Right forelimb (tissue), 1 donor: Measurements from ENCODE around the gene IPO5.
"Not testable (repeated sequence)": the region's sequence is repeated elsewhere in the genome, so short reads cannot be mapped to it uniquely, and the experiment has no call there.

ENCODE experiments used
- DNase-seq: peaks from one replicate; pipeline ENCODE4 v3.0.0-alpha.2; 2018

The IPO5 gene

DNA sequence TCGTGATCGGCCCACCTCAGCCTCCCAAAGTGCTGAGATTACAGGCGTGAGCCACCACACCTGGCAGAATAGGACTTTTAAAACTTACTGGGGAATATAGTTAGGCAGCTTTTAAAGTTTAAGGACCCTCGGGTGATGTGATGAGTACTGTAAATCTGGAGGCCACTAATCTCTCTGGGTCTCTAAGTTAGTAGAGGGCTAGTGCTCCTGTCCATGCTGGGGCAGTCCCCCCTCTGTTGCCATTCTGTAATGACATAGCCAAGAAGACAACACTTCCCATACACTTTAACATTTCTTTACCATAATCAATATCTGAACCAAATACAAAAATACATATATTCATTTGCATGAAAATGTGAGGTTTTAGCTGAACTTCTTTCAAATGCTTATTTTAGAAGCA, 65.7 kb downstream of the IPO5 start:
- no peak for DNase-seq

DNA sequence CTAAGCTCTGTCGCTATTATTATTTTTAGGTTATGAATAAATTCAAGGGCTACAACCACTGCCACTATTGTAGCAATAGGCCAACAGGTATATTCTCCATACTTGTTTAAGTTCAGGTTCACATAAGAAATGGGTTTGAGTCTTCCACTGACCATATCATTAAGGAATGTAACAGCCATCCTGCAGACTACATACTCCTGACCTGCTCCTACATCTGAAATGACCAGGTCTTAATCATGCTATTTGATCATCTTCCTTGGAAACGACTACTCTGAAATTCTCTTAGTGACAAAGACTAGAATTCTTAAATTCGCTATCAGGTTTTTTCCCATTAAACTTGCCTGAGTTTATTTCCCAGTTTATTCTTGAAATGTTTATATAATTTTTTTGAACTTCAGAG, 66.8 kb downstream of the IPO5 start:
- DNase-seq, result no peak

DNA sequence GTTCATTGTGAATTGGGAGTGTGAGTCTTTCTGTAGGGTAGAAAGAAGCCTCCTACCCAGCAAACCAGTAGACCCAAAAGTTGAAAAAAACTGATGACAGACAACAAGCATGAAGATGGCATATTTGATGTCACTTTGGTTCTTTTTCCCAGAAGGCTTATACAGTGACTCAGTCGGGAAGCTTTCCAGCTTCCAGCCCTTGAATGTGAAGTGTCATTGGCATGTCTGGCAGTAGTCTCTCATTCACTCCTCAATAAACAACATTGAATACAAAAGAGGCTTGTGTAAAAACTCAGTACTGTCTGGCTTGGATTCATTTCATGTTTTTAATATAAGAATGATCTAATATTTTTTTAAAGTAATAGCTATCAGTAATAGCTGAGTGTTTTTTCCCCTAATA, 68.7 kb downstream of the IPO5 start:
- no peak for DNase-seq

DNA sequence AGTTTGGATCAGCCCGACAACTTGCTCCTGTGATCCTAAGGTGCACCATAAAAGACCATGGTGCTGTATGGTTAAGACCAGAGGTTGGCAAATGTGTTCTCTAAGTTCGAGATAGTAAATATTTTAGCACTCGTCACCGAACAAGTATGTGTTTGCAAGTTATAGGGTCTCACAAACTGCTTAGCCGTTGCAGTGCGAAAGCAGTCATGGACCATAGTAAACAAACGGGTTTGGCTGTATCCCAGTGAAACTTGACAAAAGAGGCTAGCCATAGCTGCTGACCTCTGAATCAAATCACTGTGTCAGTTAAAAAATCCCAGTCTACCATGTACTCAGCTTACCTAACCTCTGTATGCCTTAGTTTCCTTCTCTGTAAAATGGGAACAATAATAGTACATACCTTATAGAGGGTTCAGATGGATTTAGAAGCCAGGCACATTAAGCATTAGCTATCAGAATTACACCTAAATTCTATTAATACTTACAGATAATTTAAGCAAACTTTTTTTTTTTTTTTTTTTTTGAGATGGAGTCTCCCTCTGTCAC, 72.1 kb downstream of the IPO5 start:
- DNase-seq, result no peak

DNA sequence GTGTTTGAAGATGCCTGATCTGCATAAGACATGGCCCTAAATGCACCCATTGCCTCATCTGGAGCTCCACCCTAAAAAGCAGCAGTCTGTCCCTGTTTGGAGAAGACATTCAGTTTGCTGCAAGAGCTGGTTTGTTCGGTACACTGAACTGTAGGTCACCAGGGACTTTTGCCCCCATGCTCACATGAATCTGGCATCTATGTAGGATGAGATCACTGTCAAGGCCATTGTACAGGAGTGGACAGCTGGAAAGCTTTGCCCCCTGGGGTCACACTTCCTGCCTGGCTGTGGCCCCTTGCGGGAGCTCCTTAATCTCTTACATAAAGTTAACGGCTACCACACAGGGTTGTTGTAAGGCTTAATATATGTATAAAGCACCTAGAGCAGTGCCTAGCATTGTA, 73.0 kb downstream of the IPO5 start:
- DNase-seq, result no peak

DNA sequence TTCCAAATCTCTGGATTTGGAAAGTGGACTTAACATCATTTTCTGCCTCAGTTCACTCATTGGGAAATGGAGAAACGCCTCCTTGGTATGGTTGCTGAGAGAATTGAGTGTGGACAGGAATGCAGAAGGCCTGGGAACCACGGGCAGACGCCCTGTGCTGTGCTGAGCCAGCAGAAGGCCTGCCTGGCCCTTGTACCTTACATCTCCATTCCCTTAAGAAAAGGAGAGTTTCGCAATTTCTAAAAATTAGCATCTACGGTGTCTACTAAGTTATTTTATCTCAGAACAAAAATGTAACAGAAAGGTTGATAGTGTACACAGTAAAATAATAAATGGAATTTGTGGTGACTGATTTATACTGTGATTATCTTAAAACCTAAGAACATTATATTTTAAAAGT, 78.7 kb downstream of the IPO5 start:
- no peak for DNase-seq

DNA sequence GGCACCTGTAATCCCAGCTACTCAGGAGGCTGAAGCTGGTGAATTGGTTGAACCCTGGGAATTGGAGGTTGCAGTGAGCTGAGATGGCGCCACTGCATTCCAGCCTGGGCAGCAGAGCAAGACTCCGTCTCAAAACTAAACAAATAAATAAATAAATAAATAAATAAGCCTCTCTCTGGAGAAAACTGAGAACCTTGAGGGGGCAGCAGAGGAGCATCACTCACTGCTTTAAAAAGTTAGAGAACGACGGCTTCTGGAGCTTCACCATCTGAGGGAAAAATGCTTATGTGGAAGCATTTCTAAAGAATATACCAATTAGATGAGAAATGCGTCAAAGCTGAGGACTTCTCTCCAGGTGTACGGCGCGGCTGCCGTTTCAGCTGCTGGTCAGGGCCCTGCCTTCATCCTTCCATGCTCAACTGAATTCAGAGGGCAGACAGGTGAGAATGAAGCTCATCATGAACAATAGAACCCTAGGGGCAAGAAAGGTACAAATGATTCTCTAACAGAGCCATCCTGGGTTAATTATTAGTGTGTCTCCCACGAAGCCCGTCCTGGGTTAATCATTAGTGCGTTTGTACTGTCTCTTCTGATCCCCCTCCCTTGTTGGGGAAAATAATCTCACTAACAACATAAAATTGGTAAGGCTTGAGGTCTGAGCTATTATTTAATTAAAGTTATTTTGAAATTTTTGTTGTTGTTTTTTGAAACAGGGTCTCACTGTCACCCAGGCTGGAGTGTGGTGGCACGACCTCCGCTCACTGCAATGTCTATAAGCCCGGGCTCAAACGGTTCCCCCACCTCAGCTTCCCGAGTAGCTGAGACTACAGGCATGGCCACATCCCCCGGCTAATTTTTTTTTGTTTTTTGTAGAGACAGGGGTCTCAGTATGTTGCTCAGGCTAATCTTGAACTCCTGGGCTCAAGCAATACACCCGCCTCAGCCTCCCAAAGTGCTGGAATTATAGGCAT, 80.1 kb downstream of the IPO5 start:
- DNase-seq, result peak; percentile 54

DNA sequence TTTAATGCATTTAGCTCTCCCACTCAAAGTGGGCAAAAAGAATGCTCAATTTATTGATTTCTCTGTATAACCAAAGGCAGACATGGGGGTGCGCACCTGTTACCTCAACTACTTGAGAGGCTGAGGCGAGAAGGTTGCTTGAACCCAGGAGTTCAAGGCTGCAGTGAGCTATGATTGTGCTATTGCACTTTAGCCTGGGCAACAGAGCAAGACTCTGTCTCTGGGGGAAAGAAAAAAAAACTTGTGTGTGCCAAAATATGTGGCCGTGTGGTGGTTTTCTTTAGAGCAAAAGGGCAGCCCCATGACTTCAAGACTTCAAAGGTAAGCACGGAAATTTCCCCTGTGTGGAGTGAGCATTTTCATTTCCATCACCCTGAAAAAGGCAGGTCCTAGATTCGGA, 81.9 kb downstream of the IPO5 start:
- no peak for DNase-seq

DNA sequence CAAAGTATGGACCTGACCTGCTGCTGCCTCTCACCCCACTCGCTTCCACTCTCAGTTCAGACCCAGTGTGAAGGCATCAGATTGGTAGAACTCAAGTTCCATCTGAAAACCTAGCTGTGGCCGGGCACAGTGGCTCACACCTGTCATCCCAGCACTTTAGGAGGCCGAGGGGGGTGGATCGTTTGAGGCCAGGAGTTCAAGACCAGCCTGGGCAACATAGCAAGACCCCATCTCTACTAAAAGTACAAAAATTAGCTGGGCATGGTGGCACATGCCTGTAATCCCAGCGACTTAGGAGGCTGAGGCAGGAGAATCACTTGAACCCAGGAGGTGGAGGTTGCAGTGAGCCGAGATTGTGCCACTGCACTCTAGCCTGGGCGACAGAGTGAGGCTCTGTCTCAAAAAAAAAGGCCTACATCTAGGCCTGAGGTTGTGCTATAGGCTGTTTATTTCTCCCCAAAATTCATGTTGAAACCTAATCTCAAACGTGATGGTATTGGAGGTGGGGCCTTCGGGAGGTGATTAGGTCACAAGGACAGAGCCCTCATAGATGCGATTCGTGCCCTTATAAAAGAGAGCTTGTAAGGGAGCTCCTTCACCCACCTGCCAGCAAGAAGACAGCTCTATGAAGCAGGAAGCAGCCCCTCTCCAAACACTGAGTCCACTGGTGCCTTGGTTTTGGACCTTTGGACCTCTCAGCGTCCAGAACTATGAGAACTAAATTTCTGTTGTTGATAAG, 83.3 kb downstream of the IPO5 start:
- not testable (repeated sequence) for DNase-seq

DNA sequence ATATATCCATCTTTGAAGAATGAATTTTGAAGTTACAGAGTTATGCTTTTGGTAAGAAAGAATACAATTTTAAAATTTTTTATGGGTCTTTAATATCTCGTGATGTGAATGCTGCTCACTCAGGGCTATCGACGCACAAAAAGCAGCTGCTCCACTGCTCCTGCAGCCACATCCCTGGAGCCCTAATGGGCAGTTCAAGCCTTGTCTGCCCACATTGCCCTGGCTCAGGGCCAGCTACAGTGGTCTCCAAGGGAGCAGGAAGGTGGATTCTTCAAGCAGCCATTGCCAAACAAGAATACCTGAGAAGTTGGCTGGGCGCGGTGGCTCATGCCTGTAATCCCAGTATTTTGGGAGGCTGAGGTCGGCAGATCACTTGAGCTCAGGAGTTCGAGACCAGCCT, 85.8 kb downstream of the IPO5 start:
- DNase-seq, result no peak

DNA sequence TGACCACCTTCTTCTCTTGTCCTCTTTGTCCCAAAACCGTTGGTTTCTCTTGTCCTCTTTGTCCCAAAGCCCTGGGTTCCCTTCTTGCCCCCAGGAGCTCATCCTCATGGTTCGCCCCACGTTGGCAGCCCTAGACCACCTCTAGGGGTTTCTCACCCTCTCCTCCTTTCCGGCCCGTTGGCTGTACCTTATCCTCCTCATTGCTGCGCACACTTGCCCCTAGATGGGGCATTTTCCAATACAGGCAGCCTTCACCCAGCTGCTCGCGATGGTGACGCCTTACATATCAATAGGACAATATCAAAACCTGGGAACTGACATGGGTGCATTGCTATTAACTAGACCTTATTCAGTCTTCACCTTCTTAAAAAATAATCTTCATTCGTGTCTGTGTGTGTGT, 86.5 kb downstream of the IPO5 start:
- no peak for DNase-seq

DNA sequence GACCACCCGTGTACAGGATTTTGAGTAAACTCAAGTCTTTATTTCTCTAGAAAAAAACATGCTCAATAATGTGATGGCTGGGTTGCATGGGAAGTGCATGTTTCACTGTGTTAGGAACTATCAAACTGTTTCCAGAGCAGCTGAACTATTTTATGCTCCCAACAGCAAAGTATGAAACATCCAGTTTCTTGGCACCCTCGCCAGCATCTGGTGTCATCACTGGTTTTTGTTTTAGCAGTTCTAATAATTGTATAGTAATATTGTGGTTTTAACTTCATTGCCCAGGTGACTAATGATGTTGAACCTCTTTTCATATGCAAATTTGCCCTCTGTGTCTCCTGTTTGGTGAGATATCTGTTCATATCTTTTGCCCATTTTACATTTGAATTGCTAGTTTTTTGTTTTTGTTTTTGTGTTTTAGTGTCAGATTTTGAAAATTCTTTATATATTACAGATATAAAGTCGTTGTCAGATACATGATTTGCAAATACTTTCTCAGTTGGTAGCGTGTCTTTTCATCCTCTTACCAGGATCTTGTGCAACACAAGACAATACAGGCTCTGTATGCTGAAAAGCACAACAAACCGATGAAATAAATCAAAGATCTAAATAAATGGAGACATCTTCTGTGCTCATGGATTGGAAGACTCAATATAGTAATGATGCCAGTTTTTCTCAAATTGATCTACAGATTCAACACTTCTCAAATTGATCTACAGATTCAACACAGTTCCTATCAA, 87.8 kb downstream of the IPO5 start:
- DNase-seq, result no peak

DNA sequence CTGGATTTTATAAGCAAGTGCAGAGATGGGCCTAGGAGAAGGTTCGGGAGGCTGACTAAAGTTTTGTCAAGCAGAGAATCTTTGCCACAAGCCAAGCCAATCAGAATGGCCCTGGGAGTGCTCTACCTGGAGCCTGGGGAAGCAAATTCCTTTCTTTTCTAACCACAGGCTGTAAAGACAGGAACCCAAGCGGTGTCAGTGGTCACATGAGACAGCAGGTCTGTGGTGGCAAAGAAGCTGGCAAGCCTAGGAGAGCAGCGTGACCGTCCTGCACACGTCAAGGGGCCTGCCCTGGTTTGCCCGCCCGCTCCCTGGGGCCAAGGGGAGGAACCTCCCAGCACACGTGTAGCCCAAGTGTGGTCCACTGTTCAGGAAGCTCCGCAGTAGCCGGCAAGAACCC, 90.8 kb downstream of the IPO5 start:
- DNase-seq, result no peak

DNA sequence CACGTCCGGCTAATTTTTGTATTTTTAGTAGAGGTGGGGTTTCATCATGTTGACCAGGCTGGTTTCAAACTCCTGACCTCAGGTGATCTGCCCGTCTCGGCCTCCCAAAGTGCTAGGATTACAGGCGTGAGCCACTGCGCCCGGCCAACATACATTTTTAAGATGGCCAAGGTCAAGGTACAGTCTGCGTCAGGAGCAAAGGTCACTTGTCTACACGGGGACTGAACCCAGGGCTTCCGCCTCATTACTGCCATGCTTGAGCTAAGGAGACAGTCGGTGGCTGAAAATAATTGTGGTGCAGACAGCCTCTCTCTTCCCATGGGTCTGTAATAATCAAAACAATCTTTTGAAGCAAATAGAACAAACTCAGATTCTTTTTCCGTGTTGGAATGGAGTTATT, 94.3 kb downstream of the IPO5 start:
- not testable (repeated sequence) for DNase-seq

DNA sequence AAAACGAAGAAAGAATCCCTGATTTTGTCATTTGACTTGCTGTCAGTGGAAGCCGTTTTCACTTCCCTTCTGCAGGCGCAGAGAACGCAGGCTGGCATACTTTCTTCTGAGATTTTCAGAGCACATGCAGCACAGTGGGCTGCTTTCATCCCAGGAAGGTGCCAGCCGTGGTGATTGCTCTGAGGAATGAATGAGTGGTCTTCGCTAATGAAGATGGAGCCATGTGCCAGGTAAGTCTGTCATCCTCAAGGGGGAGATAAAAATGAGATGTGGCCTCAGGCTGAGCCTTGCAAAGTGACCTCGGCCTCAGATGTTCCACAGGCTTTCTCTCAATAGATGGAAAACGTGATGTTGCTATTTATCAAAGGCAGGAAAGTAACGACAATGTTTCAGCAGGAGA, 94.8 kb downstream of the IPO5 start:
- DNase-seq, result no peak

DNA sequence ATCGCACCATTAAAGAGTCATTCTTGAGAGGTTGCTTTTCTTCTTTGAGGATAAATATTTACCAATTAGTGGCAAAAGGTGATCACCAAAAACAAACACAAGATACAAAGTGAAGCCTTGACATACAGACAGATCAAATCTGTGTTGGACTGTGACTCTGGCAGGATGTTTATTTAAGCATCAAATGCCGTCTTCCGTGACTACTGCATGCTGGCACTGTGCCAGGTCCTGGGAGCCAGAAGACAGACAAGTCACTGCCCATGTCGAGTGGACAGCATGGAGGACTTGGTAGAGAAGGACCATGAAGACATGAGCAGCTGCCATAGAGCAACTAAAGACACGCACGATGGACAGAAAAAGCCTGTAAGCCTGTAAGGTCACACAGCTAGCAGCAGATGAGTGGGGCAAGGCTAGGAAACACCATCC, 96.6 kb downstream of the IPO5 start:
- DNase-seq, result no peak

DNA sequence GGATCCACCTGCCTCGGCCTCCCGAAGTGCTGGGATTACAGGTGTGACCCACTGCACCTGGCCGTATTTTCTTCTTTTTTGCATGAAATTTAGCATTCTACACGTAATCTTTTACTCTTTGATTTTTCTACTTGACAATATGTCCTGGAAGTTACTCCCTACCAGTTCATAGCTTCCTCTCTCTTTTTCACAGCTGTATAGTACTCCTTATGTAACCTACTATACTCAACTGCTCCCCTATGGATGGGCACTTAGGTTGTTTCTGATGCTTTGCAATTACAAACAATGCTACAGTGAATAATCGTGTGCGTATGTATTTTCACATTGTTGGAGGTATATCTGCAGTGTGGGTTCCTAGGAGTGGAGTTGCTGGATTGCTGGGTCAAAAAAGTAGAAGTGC, 98.9 kb downstream of the IPO5 start:
- no peak for DNase-seq

DNA sequence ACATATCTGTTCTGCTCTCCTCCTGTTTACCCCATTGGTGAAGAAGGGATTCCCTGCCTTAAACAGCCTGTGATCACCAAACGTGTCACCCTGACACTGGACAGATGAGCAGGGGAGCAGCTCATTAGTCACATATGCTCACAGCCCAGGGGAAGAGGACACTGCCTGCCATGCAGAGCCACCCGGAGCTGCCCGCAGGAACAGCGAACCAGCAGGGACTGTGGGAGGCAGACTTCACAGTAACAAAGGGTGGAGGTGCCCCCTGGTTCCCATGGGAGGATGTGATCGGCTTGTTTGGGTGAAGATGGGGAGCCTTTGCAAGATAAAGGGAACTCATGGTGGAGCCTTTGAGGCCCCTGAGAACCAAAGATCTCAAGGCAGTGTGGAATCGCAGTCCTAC, 100.8 kb downstream of the IPO5 start:
- DNase-seq, result no peak

DNA sequence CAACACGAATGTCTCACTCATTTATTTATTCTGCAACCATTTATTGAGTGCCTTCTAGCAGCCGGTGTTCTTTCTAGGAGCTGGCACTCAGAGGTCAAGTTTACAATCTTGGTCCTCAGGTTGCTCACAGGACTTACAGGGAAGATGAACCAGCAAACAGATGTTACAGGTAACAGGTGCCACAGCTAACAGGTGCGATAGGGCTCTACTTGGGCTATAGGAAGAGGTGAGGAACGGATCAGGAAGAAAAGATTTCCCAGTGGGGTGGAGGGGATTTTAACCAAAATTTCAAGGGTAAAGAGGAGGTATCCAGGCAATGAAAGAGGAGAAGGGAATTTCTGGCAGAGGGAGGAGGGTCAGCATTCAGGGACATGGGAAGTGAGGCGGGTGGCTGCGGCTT, 102.1 kb downstream of the IPO5 start:
- DNase-seq, result no peak

DNA sequence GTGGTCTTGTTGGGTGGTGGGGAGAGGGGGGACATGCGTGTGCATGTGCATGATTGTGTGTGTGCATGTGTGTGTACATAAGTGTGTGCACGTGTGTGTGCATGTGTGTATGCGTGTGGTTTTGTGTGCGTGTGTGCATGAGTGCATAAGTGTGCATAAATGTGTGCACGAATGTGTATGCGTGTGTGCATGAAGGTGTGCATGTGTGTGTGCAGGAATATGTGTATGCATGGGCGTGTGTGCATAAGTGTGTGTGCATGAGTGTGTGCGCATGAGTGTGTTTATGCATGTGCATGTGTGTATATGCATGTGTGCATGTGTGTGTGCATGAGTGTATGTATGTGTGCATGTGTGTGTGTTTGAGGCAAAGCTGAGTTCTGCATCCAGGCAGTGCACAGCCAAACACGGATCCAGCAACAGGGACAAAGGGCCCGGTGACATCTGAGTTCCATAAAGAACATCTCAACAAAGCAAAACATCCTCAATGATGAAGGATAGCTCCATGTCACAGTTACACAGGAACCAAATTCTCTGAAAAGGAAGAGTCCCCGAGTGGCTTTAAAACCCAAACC, 103.5 kb downstream of the IPO5 start:
- no peak for DNase-seq

DNA sequence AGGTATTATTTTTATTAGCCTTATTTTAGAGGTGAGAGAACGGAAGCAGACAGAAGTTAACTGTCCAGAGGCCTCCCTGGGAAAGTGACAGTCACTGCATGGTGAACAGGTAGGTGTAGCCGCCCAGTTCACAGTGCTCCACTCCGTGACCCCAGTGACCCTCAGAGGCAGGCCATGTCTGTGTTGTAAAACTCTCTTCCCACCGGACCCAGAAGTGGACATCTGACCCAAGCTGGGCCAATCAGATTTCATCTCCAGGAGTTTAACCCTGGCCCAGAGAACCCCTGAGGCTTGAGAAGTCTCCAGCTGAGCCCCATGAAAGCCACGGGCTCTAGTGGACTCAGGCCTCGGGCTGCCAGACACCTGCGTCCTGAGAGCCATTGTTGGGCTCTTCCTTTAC, 105.8 kb downstream of the IPO5 start:
- DNase-seq, result no peak

DNA sequence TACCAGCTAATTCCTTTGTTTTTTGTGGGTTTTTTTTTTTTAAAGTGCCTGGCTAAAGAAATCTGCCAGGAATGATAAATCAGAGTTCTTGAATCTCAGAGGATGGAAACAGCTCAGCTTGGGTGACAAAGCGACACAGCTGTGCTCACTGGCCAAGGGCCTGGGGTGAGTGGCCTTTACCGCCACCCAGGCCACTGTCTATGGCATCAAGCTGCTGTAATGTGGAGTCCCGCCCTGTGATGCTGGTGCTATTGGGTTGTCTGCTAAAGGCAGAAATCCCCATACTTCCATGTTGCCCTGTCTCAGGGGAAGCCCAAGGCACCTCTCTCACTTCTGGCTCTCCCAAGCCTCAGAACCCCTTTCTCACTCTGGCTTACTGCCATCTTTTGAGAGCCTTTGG, 106.8 kb downstream of the IPO5 start:
- no peak for DNase-seq

DNA sequence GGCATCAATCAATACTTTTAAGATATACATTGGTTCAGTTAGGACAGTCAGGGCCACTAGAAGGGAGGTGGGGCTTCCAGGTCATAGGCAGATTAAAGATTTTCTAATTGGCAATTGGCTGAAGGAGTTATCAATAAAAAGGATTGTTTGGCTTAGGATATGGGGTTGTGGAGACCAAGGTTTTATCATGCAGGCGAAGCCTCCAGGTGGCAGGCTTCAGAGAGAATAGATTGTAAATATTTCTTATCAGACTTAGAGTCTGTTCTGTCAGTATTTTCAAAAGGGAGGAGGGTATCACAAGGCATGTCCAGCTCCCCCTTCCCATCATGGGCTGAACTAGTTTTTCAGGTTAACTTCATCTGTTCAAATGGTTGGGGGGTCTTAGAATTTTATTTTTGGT, 112.0 kb downstream of the IPO5 start:
- DNase-seq, result no peak
